Mammary epithelial cell (primary cell): ENCODE data around the gene FRY.

ENCODE experiments used
- EZH2 ChIP-seq: IDR thresholded peaks from 2 replicates; pipeline ENCODE4 v1.6.1; 2012; ENCODE audit warnings: low read length, inconsistent platforms, borderline replicate concordance
- TF ChIP-seq, protein P1 (sequence below), 2 donors: IDR thresholded peaks in 1 of 2; conservative IDR thresholded peaks in 1 of 2; 2 replicates each; pipeline ENCODE4 v1.5.1; 2011 to 2012; ENCODE audit warnings: inconsistent platforms in 2 of 2, low read length in 2 of 2, mild to moderate bottlenecking in 2 of 2, control low read depth in 1 of 2, low read depth in 1 of 2; ENCODE audit not compliant: insufficient read depth in 1 of 2; ENCODE audit errors: extremely low read depth in 1 of 2

- TF ChIP-seq, protein P1, sequence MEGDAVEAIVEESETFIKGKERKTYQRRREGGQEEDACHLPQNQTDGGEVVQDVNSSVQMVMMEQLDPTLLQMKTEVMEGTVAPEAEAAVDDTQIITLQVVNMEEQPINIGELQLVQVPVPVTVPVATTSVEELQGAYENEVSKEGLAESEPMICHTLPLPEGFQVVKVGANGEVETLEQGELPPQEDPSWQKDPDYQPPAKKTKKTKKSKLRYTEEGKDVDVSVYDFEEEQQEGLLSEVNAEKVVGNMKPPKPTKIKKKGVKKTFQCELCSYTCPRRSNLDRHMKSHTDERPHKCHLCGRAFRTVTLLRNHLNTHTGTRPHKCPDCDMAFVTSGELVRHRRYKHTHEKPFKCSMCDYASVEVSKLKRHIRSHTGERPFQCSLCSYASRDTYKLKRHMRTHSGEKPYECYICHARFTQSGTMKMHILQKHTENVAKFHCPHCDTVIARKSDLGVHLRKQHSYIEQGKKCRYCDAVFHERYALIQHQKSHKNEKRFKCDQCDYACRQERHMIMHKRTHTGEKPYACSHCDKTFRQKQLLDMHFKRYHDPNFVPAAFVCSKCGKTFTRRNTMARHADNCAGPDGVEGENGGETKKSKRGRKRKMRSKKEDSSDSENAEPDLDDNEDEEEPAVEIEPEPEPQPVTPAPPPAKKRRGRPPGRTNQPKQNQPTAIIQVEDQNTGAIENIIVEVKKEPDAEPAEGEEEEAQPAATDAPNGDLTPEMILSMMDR (conservative IDR thresholded peaks at IDR 0.05 in 1 of 2, IDR thresholded peaks at IDR 0.05 in 1 of 2; ENCODE audit: extremely low read depth in 1 of 2, insufficient read depth in 1 of 2, low read depth in 1 of 2, low read length in 2 of 2) = no peak
- TF ChIP-seq EZH2 = no peak
Measured at GRCh38 chr13:32136716-32137115, 105.1 kb downstream of the FRY start.
